IMR-90 (cell line): Measurements from ENCODE around the gene KRTAP10-7. TPM values are rescaled to one million over a fixed set of nuclear protein-coding genes. Genes with fewer than 3 reads are reported as not detected.

Experiments
- ATAC-seq: fragments of 200-7000 bp; cut with Tn5 transposase; 2 replicates; pipeline ENCODE4 v1.9.1; 2020; ENCODE audit warnings: low read depth, mild to moderate bottlenecking, moderate library complexity
- BruUV-seq: library from RNA; stranded (reverse); fragments of 400-500 nt; replicated peaks from 2 replicates; lab custom pipeline; 2021; lab: Mats Ljungman, UMichigan
- CTCF ChIA-PET: fragments of 300-600 bp; formaldehyde crosslinking; extraction: SDS; loops from one replicate; lab custom pipeline; 2021; ENCODE audit warnings: antibody characterized with exemption; lab: Yijun Ruan, JAX
- POLR2A ChIA-PET: fragments of 300-600 bp; sonication (Branson Sonifier 250); formaldehyde crosslinking; loops from one replicate; lab custom pipeline; 2022; ENCODE audit warnings: antibody characterized with exemption; ENCODE audit not compliant: unreplicated experiment; lab: Charles Lee
- DNase-seq: peaks from one replicate; pipeline ENCODE4 v3.0.0; 2013
- H2AFZ ChIP-seq: replicated peaks from 2 replicates; pipeline ENCODE3; 2013; ENCODE audit warnings: low read length, mild to moderate bottlenecking; ENCODE audit not compliant: poor library complexity
- H2AK5ac ChIP-seq: 2 replicates; pipeline ENCODE4 v1.6.1; 2013; ENCODE audit warnings: low read depth, low read length, inconsistent platforms
- H2AK9ac ChIP-seq: replicated peaks from 2 replicates; pipeline ENCODE3; 2013; ENCODE audit warnings: mild to moderate bottlenecking, low read depth, low read length, moderate library complexity; ENCODE audit not compliant: poor library complexity
- H2BK120ac ChIP-seq: 2 replicates; pipeline ENCODE4 v1.6.1; 2013; ENCODE audit warnings: low read depth, low read length, inconsistent platforms
- H2BK15ac ChIP-seq: 3 replicates; pipeline ENCODE4 v1.6.1; 2013; ENCODE audit warnings: low read depth, low read length, inconsistent platforms
- H2BK20ac ChIP-seq: 2 replicates; pipeline ENCODE4 v1.6.1; 2013; ENCODE audit warnings: low read depth, mild to moderate bottlenecking, inconsistent platforms, low read length, moderate library complexity
- H2BK5ac ChIP-seq: 2 replicates; pipeline ENCODE4 v1.6.1; 2013; ENCODE audit warnings: mild to moderate bottlenecking, low read depth, low read length, inconsistent platforms; ENCODE audit not compliant: poor library complexity, severe bottlenecking
- H3K14ac ChIP-seq: replicated peaks from 2 replicates; pipeline ENCODE4 v1.6.1; 2013; ENCODE audit warnings: low read depth, low read length, inconsistent platforms
- H3K18ac ChIP-seq: 2 replicates; pipeline ENCODE4 v1.6.1; 2013; ENCODE audit warnings: low read depth, low read length, control low read depth
- H3K23ac ChIP-seq: 2 replicates; pipeline ENCODE4 v1.6.1; 2013; ENCODE audit warnings: low read depth, low read length, inconsistent platforms
- H3K27ac ChIP-seq: 2 replicates; pipeline ENCODE4 v1.5.1; 2013; ENCODE audit warnings: mild to moderate bottlenecking, control low read depth, low read length; ENCODE audit not compliant: insufficient read depth
- H3K27me3 ChIP-seq: 2 replicates; pipeline ENCODE4 v1.6.1; 2013; ENCODE audit warnings: low read length; ENCODE audit not compliant: control insufficient read depth, insufficient read depth
- H3K36me3 ChIP-seq: 2 replicates; pipeline ENCODE4 v1.6.1; 2013; ENCODE audit warnings: low read length, mixed read lengths; ENCODE audit not compliant: control insufficient read depth, insufficient read depth
- H3K4ac ChIP-seq: 2 replicates; pipeline ENCODE4 v1.6.1; 2013; ENCODE audit warnings: low read depth, low read length, inconsistent platforms
- H3K4me1 ChIP-seq: 2 replicates; pipeline ENCODE4 v1.6.1; 2013; ENCODE audit warnings: low read length, mixed read lengths; ENCODE audit not compliant: control insufficient read depth, insufficient read depth
- H3K4me2 ChIP-seq: 2 replicates; pipeline ENCODE4 v1.6.1; 2013; ENCODE audit warnings: low read depth, mild to moderate bottlenecking, control low read depth, low read length, moderate library complexity
- H3K4me3 ChIP-seq: 2 replicates; pipeline ENCODE4 v1.5.1; 2013; ENCODE audit warnings: low read depth, mild to moderate bottlenecking, control low read depth, low read length, moderate library complexity; ENCODE audit not compliant: insufficient read depth
- H3K56ac ChIP-seq: 2 replicates; pipeline ENCODE4 v1.6.1; 2013; ENCODE audit warnings: low read length, inconsistent platforms; ENCODE audit not compliant: insufficient read depth; ENCODE audit errors: extremely low read depth
- H3K79me1 ChIP-seq, 2 experiments: 2 replicates each; pipeline ENCODE4 v1.6.1; 2013; ENCODE audit warnings: low read length in 2 of 2, inconsistent platforms in 1 of 2, low read depth in 1 of 2
- H3K9ac ChIP-seq: 2 replicates; pipeline ENCODE4 v1.6.1; 2013; ENCODE audit warnings: low read depth, low read length, control low read depth
- H3K9me1 ChIP-seq: 2 replicates; pipeline ENCODE4 v1.6.1; 2013; ENCODE audit warnings: low read length, inconsistent platforms; ENCODE audit not compliant: insufficient read depth
- H3K9me3 ChIP-seq: 2 replicates; pipeline ENCODE4 v1.6.1; 2013; ENCODE audit warnings: low read length; ENCODE audit not compliant: control insufficient read depth, insufficient read depth
- H4K20me1 ChIP-seq: 2 replicates; pipeline ENCODE4 v1.6.1; 2013; ENCODE audit warnings: low read length, inconsistent platforms; ENCODE audit not compliant: insufficient read depth
- H4K5ac ChIP-seq: 2 replicates; pipeline ENCODE4 v1.6.1; 2013; ENCODE audit warnings: mild to moderate bottlenecking, low read depth, low read length, control low read depth
- H4K8ac ChIP-seq, 2 experiments: 2 replicates each; pipeline ENCODE4 v1.6.1; 2013; ENCODE audit warnings: low read depth in 2 of 2, low read length in 2 of 2, control low read depth in 1 of 2, inconsistent platforms in 1 of 2
- H4K91ac ChIP-seq: 2 replicates; pipeline ENCODE4 v1.6.1; 2013; ENCODE audit warnings: low read depth, low read length, inconsistent platforms; ENCODE audit not compliant: insufficient read depth
- NFE2L2 ChIP-seq: fragments of 150-350 bp; IDR thresholded peaks from 2 replicates; pipeline ENCODE4 v1.6.1; 2016; ENCODE audit warnings: low read depth, mild to moderate bottlenecking, low read length
- WGBS, 2 experiments: methylation state at CpG; one replicate each; pipeline versions ENCODE4 v1.1.5 to v1.1.7; 2013; ENCODE audit warnings: missing lambda C conversion rate in 2 of 2; ENCODE audit not compliant: insufficient read length in 1 of 2; ENCODE audit errors: extremely low coverage in 2 of 2; 5-methylcytosine and 5-hydroxymethylcytosine counted together
- dilution Hi-C: fragments of 300-500 bp; cut with HindIII; formaldehyde crosslinking; loops from one replicate; pipeline ENCODE4 v1.14.3; 2018; ENCODE audit warnings: low sequenced_read_pairs; ENCODE audit not compliant: unreplicated experiment
- in situ Hi-C: fragments of 300-500 bp; cut with MboI; formaldehyde crosslinking; loops from 3 replicates; pipeline ENCODE4 v1.14.3; 2019; ENCODE audit warnings: low sequenced_read_pairs, inconsistent platforms, mixed read lengths
- intact Hi-C: fragments of 100-400 bp; cut with micrococcal nuclease; formaldehyde crosslinking; loops from 2 replicates; pipeline ENCODE4 v1.10.0; 2022
- polyA plus RNA-seq, 3 experiments: library from polyadenylated mRNA; depleted of rRNA; stranded (reverse); fragments of >200 nt; gene quantifications; 2 replicates each; pipeline ENCODE4 v1.2.3, GENCODE V29; 2012; ENCODE audit warnings: low replicate concordance in 1 of 3
- total RNA-seq: library from RNA; depleted of rRNA; stranded (reverse); fragments of >200 nt; gene quantifications from 2 replicates; pipeline ENCODE4 v1.2.3, GENCODE V29; 2012

The KRTAP10-7 gene
- total and polyA plus RNA-seq, 2 of the 4 experiments (the other 2 are of a cell fraction) = not detected

- H3K9ac ChIP-seq = no peak overlapping the region
- H3K79me1 ChIP-seq = no peaks in the 10 kb centered on the region
- H3K27ac ChIP-seq = no peak overlapping the region
- dilution Hi-C loops = no loop called here
- H3K36me3 ChIP-seq = no peaks in the 10 kb centered on the region
- H2BK5ac ChIP-seq = no peak overlapping the region
- H2BK15ac ChIP-seq = no peak overlapping the region
- H3K9me1 ChIP-seq = no peaks in the 10 kb centered on the region
- H3K56ac ChIP-seq = no peak overlapping the region
- no peak overlapping the region for H2AK9ac ChIP-seq
- H4K5ac ChIP-seq = no peak overlapping the region
- no peak overlapping the region for H2AFZ ChIP-seq
- in situ Hi-C loops = no loop called here
- H4K8ac ChIP-seq = no peak overlapping the region
- no peak overlapping the region for H3K14ac ChIP-seq
- no peak overlapping the region for H3K18ac ChIP-seq
- no peak overlapping the region for H3K4me2 ChIP-seq
- intact Hi-C loops = no loop called here
- ATAC-seq (no peak), DNase-seq (no peak)
- H4K20me1 ChIP-seq = no peaks in the 10 kb centered on the region
- no peak overlapping the region for H3K4ac ChIP-seq
- H3K27me3 ChIP-seq = peaks cover 2% of the 10 kb centered on the region
- H2BK120ac ChIP-seq = no peak overlapping the region
- no peak overlapping the region for H2AK5ac ChIP-seq
- H3K9me3 ChIP-seq = peaks cover under 1% of the 10 kb centered on the region
- no TSS peak for BruUV-seq
- H3K4me3 ChIP-seq = no peak overlapping the region
- CTCF ChIA-PET = no interaction called here
- no peak overlapping the region for H4K91ac ChIP-seq
- 60% methylated on average over 2 of the region's 4 CpGs; no CpG with 5 or more reads in 1 of the 2 experiments for WGBS, 2 experiments
- TF ChIP-seq NFE2L2 = no peak
- no peak overlapping the region for H3K23ac ChIP-seq
- no peaks in the 10 kb centered on the region for H3K4me1 ChIP-seq
- POLR2A ChIA-PET = no interaction called here
- no peak overlapping the region for H2BK20ac ChIP-seq
These were observed 6.1 kb downstream of the KRTAP10-7 start for GRCh38 chr21:44606495-44606894.
